GM15510 (cell line): ENCODE data around the gene ALCAM.

ENCODE experiments used
- POLR2A ChIP-seq: IDR thresholded peaks from 3 replicates; pipeline ENCODE4 v1.6.1; 2011; ENCODE audit warnings: borderline replicate concordance; ENCODE audit not compliant: insufficient read length; ENCODE audit errors: extremely low read depth

The ALCAM gene

DNA sequence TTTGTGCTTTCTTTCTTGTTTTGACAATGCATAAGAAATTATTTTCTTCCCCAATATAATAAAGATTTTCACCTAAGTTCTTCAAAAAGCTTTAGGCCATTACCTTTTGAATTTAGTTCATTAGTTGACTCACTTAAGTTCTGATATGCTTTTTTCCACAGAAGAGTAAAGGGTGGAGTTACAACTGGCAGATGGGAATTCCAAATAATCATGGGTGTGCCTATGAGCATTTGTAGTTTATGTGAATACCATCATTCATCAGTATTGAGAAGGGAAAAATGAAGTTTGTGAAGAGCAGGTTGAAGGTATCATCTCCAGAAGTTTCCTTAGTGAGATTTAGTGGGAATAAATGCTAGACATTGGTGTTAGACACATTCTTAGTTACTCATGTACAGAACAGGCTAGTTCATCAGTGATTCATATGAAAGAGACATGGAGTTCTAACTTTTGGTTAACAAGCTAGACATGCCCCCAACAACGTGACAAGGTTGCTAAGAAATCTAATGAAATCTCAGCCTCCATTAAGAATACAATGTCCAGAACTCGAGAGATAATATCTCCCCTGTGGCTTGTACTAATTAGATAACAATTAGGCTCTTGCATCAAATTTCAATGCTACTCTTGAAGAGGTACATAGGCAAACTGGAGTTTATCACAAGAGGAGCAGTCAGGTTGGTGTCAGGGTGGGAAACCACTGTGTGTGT lies 16.9 kb upstream of the ALCAM start:
- TF ChIP-seq POLR2A: no peak

DNA sequence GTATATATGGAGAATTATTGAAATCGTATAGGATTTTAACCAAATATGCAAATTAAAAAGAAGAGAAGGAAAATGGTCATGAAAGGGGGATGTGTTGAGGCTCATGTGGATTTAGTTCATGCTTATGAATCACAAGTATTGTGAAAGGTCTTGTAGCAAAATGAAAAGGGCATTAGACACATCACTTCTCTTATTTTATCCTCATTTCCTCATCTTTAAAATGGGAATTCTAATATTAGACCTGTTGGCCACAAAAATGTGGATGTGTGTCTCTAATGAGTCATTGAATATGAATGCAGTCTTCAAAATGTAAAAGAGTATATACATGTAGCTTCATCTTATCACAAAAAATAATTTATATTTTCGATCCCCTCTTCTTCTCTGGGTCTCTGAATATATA lies 14.9 kb upstream of the ALCAM start:
- TF ChIP-seq POLR2A: no peak

DNA sequence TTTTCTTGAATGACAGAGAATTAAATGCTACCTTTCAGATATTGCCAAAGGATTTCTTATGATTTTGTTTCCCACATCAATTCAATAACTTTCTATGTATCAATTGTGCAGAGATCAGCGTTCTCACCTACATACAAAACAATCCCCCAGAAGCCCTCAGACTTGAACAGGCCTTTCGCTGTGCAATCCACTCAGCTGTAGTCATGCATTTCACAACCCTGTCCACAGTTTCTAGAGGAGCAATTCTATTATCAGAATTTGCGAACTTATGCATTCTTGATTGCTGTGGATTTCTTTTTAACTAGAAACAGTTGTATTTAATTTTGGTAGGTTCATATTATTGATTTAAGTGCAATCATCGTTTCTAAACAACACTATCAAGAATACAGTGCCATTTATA lies 13.7 kb upstream of the ALCAM start:
- TF ChIP-seq POLR2A: no peak

DNA sequence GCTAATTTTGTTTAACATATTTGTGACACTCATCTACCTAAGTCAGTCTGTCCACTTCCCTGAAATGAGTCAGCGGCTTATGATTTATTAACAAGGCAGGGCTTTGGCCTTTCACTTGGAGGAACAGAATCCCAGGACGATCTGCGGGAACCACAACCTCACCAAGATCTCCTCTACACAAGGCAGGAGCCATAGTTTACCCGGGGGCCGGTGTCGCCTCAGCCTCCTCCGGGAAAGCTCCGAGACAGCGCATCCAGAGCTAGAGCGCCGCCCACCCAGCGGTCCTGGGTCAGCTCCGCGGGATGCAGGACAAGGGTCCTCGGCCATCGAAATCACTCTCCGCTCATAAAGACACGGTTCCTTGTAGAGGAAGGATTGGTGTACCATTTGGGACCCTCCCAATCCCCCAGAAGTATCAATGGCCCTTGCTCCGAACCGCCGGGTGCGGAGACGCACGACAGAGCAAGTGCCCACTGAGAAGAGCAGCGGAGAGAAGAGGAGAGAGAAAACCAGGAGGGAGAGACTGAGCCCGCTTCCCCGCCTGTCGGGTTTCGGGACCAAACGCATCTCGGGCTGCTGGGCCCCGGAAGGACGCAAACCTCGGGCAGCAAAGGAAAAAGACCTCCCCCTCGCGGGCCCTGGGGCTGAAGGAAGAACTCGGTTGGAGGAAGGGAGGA lies 13.1 kb upstream of the ALCAM start:
- TF ChIP-seq POLR2A: no peak

DNA sequence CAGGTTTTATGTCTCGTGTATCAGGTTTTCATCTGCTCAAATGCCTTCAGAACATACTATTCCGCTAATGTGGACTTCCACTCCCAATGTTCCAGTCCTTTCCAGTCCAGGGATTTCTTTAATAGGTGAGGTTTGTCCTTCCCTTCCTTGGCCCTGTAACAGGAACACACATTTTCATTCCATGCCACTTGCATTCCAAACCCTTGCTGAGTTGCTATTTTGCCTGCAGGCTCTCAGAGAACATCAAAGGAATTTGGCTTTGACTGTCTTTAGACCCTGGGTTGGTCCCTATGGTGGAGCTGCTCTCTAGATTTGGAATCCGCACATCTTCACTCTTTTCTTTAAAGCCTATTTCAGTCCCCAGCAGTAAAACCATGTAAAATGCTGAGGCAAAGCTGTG lies 12.3 kb upstream of the ALCAM start:
- TF ChIP-seq POLR2A: no peak

GRCh38 chr3:105355408-105356061 lies 11.2 kb upstream of the ALCAM start:
- no peak for TF ChIP-seq POLR2A

DNA sequence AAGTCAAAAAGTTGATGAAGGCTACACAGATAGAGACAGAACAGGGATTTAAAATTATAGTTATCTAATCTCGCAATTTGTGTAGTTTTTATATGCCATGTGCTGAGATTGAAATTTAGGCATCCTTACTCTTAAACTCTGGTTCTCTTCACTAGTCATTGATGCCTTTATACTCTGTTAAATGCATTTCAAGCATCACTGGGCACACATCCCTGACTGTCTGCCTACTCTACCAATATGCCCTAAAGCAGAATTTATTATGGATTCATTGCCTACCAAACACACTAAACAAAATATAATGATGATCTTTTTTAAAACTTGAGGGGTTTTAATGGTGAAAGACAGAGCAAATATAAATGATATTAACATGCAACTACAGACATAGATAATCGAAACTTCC lies 10.3 kb upstream of the ALCAM start:
- no peak for TF ChIP-seq POLR2A

GRCh38 chr3:105356988-105357387 lies 9.7 kb upstream of the ALCAM start:
- TF ChIP-seq POLR2A: no peak

DNA sequence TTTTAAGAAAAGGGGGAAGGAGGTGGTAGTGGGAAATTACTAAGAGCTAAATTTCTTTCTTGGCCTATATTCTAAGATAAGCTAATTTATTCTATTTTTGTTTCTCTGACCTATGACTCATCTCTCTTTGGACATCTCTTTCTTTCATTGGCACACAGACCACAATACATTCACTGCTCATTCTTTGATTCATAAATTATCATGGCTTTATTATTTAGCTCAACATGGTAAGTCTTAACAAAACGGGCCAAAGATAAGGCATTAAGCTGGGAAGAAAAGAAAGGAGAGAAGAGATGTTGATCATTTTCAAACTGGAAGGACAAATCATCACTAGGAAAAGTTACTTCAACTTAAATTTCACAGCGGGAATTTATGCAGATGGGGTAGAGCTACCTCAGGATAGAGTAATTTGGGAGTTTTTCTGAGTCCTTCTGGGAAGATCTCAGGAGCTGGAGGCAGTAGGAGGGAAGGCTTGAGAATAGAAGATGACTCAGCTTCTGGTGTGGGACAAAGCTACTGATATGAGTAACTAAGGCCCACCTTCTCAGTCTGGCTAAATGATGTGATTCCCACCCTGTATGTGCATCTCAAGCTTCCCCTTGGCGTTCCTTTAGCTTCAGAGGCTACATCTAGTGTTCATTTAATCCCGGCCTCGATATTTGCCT lies 7.5 kb upstream of the ALCAM start:
- TF ChIP-seq POLR2A: no peak

- TF ChIP-seq POLR2A: no peak
Observed at GRCh38 chr3:105360003-105360402, 6.7 kb upstream of the ALCAM start.

DNA sequence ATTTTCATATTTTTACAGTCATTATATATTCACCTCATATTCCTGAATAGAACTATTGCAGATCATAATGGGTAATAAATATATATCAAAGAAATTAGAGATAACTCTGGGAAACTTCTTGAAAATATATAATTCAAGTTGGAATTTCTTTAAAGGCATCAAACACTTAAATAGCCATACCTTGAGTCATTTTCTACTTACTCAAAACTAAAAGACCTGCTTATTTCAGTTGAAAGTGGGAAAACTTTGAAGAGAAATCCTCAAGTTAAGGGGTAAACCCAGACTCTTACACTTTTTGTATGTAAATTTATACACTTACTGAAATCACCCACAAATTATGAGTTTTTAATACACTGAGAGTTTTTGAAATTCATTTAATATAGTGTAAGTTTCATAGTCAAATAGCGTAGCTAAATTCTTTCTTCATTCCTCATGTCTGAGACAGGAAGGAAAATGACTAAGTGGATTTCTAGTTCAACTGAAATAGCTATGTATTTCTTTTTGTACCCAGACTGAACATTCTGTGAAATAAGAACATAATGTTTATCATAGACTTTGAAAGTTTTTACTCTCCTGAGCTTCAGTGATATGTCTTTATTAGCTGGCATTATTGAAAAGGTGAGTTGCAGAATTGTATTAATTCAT lies 4.6 kb upstream of the ALCAM start:
- no peak for TF ChIP-seq POLR2A

GRCh38 chr3:105364128-105364527 lies 2.6 kb upstream of the ALCAM start:
- no peak for TF ChIP-seq POLR2A

DNA sequence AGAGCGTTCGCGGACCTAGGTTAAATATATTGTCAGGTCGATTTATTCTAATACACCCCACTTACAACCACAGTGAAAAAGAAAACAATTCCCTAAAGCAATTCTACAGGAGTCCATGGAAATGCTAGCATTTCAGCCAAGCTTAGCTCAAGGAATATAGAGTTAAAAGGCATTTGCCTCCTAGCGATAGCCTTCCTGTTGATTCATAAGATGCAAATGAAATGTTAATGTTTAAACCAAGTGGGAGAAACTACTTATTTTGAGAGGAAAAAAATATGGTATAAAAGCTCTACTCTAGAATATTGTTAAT lies 1.7 kb upstream of the ALCAM start:
- no peak for TF ChIP-seq POLR2A

DNA sequence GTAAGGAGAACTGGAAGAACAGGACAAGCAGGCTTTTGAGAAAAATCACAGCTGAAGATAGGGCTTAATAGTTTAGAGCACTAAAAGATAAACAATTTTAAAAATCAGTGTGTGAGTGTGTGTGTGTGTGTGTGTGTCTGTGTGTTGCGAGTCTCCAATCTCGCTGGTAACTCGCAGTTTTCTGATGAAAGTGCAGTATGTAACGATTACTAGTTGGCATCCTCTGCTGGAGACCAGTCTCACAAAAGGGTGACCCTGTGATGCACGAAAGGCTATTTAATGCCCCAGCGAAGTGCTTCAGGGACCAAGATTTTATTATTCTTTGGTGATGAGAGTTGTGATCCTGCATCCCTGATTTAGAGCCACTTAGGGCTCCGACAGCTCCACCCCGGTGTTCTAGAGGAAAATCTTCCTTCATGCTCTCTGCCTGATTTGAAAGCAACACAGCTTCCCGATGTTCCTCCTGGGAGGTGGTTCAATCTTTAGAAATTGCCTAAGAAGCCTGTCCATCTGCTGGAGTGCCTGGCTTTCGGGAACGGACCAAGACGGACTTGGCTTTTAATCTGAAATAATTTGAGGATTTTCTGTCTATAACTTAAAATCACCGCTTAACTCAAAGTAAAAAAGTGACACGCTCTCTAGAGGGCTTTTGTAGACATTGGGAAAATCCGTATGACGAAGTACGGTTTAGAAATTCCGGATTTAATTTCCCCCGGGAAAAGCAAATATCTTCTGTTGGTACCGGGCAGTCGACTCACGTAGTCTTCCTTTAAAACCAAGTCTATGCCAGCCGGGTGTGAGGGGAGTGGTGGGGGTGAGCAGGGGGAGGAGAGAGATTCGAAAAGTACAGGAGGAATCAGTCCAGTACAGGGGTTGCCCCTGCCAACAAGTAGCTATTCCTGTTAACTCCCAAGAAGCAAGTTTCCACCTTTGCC lies 1.1 kb upstream of the ALCAM start:
- no peak for TF ChIP-seq POLR2A
